ENCODE measurements around the gene AGBL4. TPM values are rescaled to one million over a fixed set of nuclear protein-coding genes. Genes with fewer than 3 reads are reported as not detected.

The AGBL4 gene
- total RNA-seq, 2 experiments from 2014 or later = not detected

DNA sequence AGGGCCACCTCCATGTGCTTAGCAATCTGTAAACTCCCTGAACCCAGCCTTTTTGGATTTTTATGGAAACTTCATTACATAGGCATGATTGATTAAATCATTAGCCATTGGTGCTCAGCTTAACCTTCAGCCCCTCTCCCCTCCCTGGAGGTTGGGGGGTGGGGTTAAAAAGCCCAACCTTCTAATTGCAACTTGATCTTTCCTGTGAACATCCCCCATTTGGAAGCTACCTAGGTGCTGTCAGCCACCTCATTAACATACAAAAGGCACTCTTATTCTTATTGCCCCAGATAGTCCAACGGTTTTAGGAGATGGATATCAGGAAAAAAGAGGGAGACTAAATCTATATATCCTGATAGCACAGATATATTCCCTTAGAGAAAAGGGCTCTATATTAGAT is 823.0 kb downstream of the AGBL4 start:
- POLR2A ChIA-PET = no interaction called here
- no peaks in the 10 kb centered on the region for H3K4me1 Mint-ChIP-seq

GRCh38 chr1:49199564-49199963 is 824.2 kb downstream of the AGBL4 start:
- no peak for DNase-seq
- ChIA-PET CTCF (no interaction called here), POLR2A (no interaction called here)
- Mint-ChIP-seq H3K4me3 (no peak overlapping the region), H3K9me3 (peaks cover 12% of the 10 kb centered on the region), H3K4me1 (no peaks in the 10 kb centered on the region), H3K27me3 (no peaks in the 10 kb centered on the region), H3K27ac (no peak overlapping the region), H3K36me3 (ENCODE audit: low read depth) (no peaks in the 10 kb centered on the region)

More for the DNA sequence above, 823.0 kb downstream of the AGBL4 start:
- DNase-seq = no peak
- Mint-ChIP-seq H3K36me3 (ENCODE audit: low read depth) (no peaks in the 10 kb centered on the region), H3K27ac (no peak overlapping the region), H3K9me3 (peaks cover 12% of the 10 kb centered on the region), H3K4me3 (no peak overlapping the region), H3K27me3 (no peaks in the 10 kb centered on the region)
- CTCF ChIA-PET = no interaction called here

- CTCF ChIA-PET = no interaction called here
- DNase-seq = no peak
- Mint-ChIP-seq H3K9me3 (peaks cover 12% of the 10 kb centered on the region), H3K4me1 (no peaks in the 10 kb centered on the region), H3K4me3 (no peak overlapping the region), H3K36me3 (ENCODE audit: low read depth) (no peaks in the 10 kb centered on the region), H3K27ac (no peak overlapping the region), H3K27me3 (no peaks in the 10 kb centered on the region)
- POLR2A ChIA-PET = no interaction called here
These were observed 826.7 kb downstream of the AGBL4 start for GRCh38 chr1:49197081-49197480.

- no peak overlapping the region for H3K27ac Mint-ChIP-seq
- POLR2A ChIA-PET = no interaction called here
- H3K27me3 Mint-ChIP-seq = no peaks in the 10 kb centered on the region
- no peak for DNase-seq
- H3K36me3 Mint-ChIP-seq (ENCODE audit: low read depth) = no peaks in the 10 kb centered on the region
- H3K4me1 Mint-ChIP-seq = no peaks in the 10 kb centered on the region
- peaks cover 6% of the 10 kb centered on the region for H3K9me3 Mint-ChIP-seq
- no peak overlapping the region for H3K4me3 Mint-ChIP-seq
- CTCF ChIA-PET = no interaction called here
These were observed 833.6 kb downstream of the AGBL4 start for GRCh38 chr1:49190138-49190537.

GRCh38 chr1:49187056-49187455 is 836.7 kb downstream of the AGBL4 start:
- Mint-ChIP-seq H3K36me3 (ENCODE audit: low read depth) (no peaks in the 10 kb centered on the region), H3K27ac (no peak overlapping the region), H3K27me3 (no peaks in the 10 kb centered on the region), H3K9me3 (peaks cover 7% of the 10 kb centered on the region), H3K4me3 (no peak overlapping the region), H3K4me1 (no peaks in the 10 kb centered on the region)
- no peak for DNase-seq
- POLR2A ChIA-PET = no interaction called here
- CTCF ChIA-PET = no interaction called here

GRCh38 chr1:49185450-49185980 is 838.2 kb downstream of the AGBL4 start:
- no peak overlapping the region for H3K4me3 Mint-ChIP-seq
- H3K27ac Mint-ChIP-seq = no peak overlapping the region
- no peaks in the 10 kb centered on the region for H3K27me3 Mint-ChIP-seq
- peaks cover 7% of the 10 kb centered on the region for H3K9me3 Mint-ChIP-seq
- ChIA-PET POLR2A (no interaction called here), CTCF (no interaction called here)
- H3K36me3 Mint-ChIP-seq (ENCODE audit: low read depth) = no peaks in the 10 kb centered on the region
- DNase-seq = no peak
- H3K4me1 Mint-ChIP-seq = no peaks in the 10 kb centered on the region

DNA sequence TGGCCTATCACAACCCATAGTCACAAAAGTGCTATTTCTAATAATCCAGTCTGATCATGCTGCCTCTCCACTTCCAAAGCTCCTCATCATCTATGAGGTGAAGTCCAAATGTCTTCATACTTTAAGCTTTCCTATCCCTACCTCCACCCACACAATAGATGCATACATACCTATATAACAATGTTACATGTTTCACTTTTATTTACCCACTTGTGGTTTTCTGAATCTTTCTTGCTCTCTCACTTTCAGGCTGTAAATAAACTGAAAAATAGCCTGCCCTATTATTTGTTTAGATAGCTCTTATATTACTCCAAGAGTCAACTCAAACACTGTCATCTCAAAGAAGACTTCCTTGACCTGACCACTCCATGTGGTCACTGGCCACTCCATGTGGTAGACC is 840.3 kb downstream of the AGBL4 start:
- no peak overlapping the region for H3K27ac Mint-ChIP-seq
- no peaks in the 10 kb centered on the region for H3K27me3 Mint-ChIP-seq
- POLR2A ChIA-PET = no interaction called here
- CTCF ChIA-PET = no interaction called here
- H3K4me1 Mint-ChIP-seq = no peaks in the 10 kb centered on the region
- peaks cover 7% of the 10 kb centered on the region for H3K9me3 Mint-ChIP-seq
- H3K36me3 Mint-ChIP-seq (ENCODE audit: low read depth) = no peaks in the 10 kb centered on the region
- H3K4me3 Mint-ChIP-seq = no peak overlapping the region
- DNase-seq = no peak

DNA sequence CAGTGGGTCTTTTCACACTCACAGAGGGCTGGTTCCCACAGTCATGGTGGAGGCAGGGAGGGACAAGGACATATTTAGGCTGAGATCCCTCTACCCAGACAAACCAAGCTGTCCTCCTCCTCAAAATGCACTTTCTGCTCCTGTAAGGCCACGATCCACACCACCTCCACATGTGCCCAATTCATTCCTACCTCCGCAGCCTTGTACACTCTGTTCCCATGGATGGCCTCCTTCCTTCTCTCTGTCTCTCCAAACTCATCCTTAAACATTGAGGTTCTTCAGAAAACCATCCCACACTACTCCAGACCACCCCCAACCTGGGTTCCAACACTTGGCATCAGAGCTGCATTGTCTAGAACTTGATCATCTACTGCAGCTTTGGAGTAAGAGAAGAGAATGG is 842.7 kb downstream of the AGBL4 start:
- Mint-ChIP-seq H3K27me3 (no peaks in the 10 kb centered on the region), H3K36me3 (ENCODE audit: low read depth) (no peaks in the 10 kb centered on the region), H3K27ac (no peak overlapping the region), H3K9me3 (peaks cover 4% of the 10 kb centered on the region), H3K4me1 (no peaks in the 10 kb centered on the region), H3K4me3 (no peak overlapping the region)
- ChIA-PET POLR2A (no interaction called here), CTCF (no interaction called here)
- no peak for DNase-seq

- POLR2A ChIA-PET = no interaction called here
- no peaks in the 10 kb centered on the region for H3K4me1 Mint-ChIP-seq
- DNase-seq = no peak
- CTCF ChIA-PET = no interaction called here
- H3K36me3 Mint-ChIP-seq (ENCODE audit: low read depth) = no peaks in the 10 kb centered on the region
- no peak overlapping the region for H3K4me3 Mint-ChIP-seq
- no peak overlapping the region for H3K27ac Mint-ChIP-seq
- no peaks in the 10 kb centered on the region for H3K9me3 Mint-ChIP-seq
- no peaks in the 10 kb centered on the region for H3K27me3 Mint-ChIP-seq
These were observed 851.7 kb downstream of the AGBL4 start for GRCh38 chr1:49171941-49172593.

- CTCF ChIA-PET = no interaction called here
These were observed 857.7 kb downstream of the AGBL4 start for GRCh38 chr1:49166031-49166430.

DNA sequence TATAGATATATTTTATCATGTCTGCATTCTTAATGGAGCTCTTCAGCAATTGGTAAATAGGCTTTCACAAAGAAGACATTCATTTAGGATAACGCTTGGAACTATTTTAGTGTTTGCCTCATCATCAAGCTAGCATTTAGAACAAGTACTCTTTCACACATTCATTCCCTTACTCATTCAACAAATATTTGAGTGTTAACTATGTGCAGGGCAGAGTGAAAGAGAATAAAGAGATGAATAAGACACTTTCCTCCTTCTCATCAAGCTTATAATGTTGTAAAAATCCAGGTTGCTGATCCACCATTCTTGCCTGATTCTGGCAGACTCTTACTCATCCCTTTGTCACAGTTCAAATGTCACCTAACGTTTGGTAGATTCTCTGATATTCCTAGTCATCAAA is 860.7 kb downstream of the AGBL4 start:
- POLR2A ChIA-PET = no interaction called here
- no peak for DNase-seq
- H3K4me3 Mint-ChIP-seq = no peak overlapping the region
- no peaks in the 10 kb centered on the region for H3K36me3 Mint-ChIP-seq (ENCODE audit: low read depth)
- no peak overlapping the region for H3K27ac Mint-ChIP-seq
- no peaks in the 10 kb centered on the region for H3K27me3 Mint-ChIP-seq
- CTCF ChIA-PET = no interaction called here
- H3K4me1 Mint-ChIP-seq = no peaks in the 10 kb centered on the region
- peaks cover 5% of the 10 kb centered on the region for H3K9me3 Mint-ChIP-seq

More at GRCh38 chr1:49166031-49166430, 857.7 kb downstream of the AGBL4 start:
- Mint-ChIP-seq H3K27me3 (no peaks in the 10 kb centered on the region), H3K36me3 (ENCODE audit: low read depth) (no peaks in the 10 kb centered on the region), H3K9me3 (no peaks in the 10 kb centered on the region), H3K27ac (no peak overlapping the region), H3K4me3 (no peak overlapping the region), H3K4me1 (no peaks in the 10 kb centered on the region)
- no peak for DNase-seq
- POLR2A ChIA-PET = no interaction called here

DNA sequence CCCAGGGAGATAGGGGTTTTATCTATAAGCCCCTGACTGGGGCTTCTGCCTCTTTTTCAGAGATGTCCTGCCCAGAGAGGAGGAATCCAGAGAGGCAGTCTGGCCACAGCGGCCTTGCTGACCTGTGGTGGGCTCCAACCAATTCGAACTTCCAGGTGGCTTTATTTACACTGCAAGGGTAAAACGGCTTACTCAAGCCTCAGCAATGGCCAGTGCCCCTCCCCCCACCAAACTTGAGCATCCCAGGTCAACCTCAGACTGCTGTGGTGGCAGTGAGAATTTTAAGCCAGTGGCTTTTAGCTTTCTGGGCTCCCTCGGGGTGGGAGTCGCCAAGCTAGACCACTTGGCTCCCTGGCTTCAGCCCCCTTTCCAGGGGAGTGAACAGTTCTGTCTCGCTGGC is 863.1 kb downstream of the AGBL4 start:
- POLR2A ChIA-PET = no interaction called here
- peaks cover 5% of the 10 kb centered on the region for H3K9me3 Mint-ChIP-seq
- CTCF ChIA-PET = no interaction called here
- H3K4me1 Mint-ChIP-seq = no peaks in the 10 kb centered on the region
- no peak overlapping the region for H3K4me3 Mint-ChIP-seq
- H3K27ac Mint-ChIP-seq = no peak overlapping the region
- no peak for DNase-seq
- no peaks in the 10 kb centered on the region for H3K36me3 Mint-ChIP-seq (ENCODE audit: low read depth)
- H3K27me3 Mint-ChIP-seq = no peaks in the 10 kb centered on the region

- H3K27ac Mint-ChIP-seq = no peak overlapping the region
- no peak overlapping the region for H3K4me3 Mint-ChIP-seq
- no peaks in the 10 kb centered on the region for H3K27me3 Mint-ChIP-seq
- POLR2A ChIA-PET = no interaction called here
- no peaks in the 10 kb centered on the region for H3K36me3 Mint-ChIP-seq (ENCODE audit: low read depth)
- CTCF ChIA-PET = no interaction called here
- H3K9me3 Mint-ChIP-seq = peaks cover 4% of the 10 kb centered on the region
- DNase-seq = no peak
- no peaks in the 10 kb centered on the region for H3K4me1 Mint-ChIP-seq
These were observed 887.0 kb downstream of the AGBL4 start for GRCh38 chr1:49136738-49137251.

- peaks cover 8% of the 10 kb centered on the region for H3K9me3 Mint-ChIP-seq
- CTCF ChIA-PET = no interaction called here
- DNase-seq = no peak
- no peaks in the 10 kb centered on the region for H3K36me3 Mint-ChIP-seq (ENCODE audit: low read depth)
- POLR2A ChIA-PET = no interaction called here
- no peaks in the 10 kb centered on the region for H3K27me3 Mint-ChIP-seq
- H3K27ac Mint-ChIP-seq = no peak overlapping the region
- H3K4me3 Mint-ChIP-seq = no peak overlapping the region
- no peaks in the 10 kb centered on the region for H3K4me1 Mint-ChIP-seq
These were observed 898.0 kb downstream of the AGBL4 start for GRCh38 chr1:49125746-49126145.
